ENCODE measurements around the gene RNU11.

DNA sequence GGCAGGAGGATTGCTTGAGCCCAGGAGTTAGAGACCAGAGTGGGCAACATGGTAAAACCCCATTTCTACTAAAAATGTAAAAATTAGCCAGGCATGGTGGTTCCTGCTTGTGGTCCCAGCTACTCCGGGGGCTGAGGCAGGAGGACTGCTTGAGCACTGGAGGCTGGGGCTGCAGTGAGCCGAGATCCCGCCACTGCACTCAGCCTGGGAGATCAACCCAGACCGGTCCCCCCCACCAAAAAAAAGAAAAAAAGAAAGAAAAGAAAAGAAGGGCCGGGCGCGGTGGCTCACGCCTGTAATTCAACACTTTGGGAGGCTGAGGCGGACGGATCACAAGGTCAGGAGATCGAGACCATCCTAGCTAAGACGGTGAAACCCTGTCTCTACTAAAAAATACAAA lies 18.4 kb downstream of the RNU11 start:
- TF ChIP-seq POLR2AphosphoS5 (IDR thresholded peaks at IDR 0.05) (no peak), POLR2A (IDR thresholded peaks at IDR 0.05) (no peak)
